NCI-H82 treated with DMSO at 0.1 percent for 48 hours (cell line): ENCODE measurements around the gene SLIT2.

ENCODE experiments used
- DNase-seq: peaks from one replicate; lab custom pipeline; 2025; ENCODE audit not compliant: unreplicated experiment; lab: John Stamatoyannopoulos, UW

The SLIT2 gene

GRCh38 chr4:20299515-20299914 is 47.8 kb downstream of the SLIT2 start:
- no peak for DNase-seq

GRCh38 chr4:20301161-20301560 is 49.5 kb downstream of the SLIT2 start:
- no peak for DNase-seq
